GM18519 (cell line): Measurements from ENCODE around the gene TMEM135.

Source experiments
- ATAC-seq: cut with Tn5 transposase; IDR thresholded peaks from one replicate; pipeline ENCODE4 v1.9.1; 2021; ENCODE audit warnings: mild to moderate bottlenecking, moderate library complexity; ENCODE audit not compliant: unreplicated experiment, low FRiP score

TMEM135 gene

GRCh38 chr11:87330187-87330601, 292.5 kb downstream of the TMEM135 start:
- no peak for ATAC-seq

- ATAC-seq: no peak
Measured at GRCh38 chr11:87331273-87331672, 293.5 kb downstream of the TMEM135 start.

GRCh38 chr11:87338046-87338639, 300.4 kb downstream of the TMEM135 start:
- no peak for ATAC-seq

DNA sequence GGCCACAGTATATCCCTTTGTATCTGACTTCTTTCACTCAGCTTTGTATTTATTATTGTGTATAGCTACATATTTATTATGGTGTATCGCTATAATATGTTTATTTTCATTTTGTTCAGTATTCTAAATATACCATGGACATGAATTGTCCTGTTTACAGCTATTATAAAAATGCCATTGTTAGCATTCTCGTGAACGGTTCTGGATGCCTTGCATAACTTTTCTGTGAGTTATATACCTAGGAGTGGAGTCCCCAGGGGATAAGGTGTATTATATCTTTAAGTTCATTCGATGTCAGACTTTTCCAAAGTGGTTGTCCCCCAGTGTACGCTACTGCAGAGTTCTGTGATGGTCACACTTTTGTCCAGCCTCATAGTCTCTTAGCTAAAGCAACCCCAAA, 301.7 kb downstream of the TMEM135 start:
- no peak for ATAC-seq

GRCh38 chr11:87347441-87347840, 309.7 kb downstream of the TMEM135 start:
- ATAC-seq: no peak

DNA sequence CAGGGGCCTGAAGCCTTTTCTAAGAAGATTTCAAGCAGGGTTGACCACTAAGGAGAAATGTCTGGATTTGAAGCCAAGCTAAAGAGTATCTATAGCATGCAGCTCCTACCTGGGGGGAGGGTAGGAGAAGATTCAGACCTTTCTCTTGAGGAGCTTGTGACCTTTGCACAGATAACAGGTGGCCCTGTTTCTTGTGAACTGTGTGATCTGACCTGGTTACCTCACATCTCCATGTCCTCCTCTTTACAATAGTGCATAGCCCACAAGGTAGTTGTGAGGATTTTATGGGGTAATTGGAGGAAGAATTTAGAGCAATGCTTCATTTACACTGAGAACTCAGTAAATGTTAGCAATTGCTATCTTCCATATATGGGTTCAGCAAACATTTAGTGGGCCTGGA, 310.1 kb downstream of the TMEM135 start:
- ATAC-seq: no peak

DNA sequence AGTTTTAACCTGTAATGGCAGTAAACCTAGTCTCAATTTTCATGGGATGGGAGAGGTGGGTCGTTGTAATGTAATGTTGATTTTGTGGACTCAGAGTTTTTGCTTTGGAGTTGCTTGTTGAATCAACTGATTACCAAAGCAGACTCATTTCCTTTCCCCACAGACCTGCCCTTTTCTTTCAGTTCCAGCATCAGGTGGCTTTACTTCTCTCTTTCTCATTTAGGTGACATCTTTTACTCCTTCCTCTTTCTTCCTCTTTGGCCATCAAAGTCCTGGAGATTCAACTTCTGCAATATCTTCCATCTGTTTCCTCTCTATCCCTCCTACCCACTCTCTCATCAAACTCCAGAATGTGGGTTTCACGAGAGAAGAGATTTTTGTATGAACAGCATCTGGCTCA, 313.9 kb downstream of the TMEM135 start:
- ATAC-seq: no peak

GRCh38 chr11:87352759-87353707, 315.3 kb downstream of the TMEM135 start:
- peak; percentile 96 for ATAC-seq

DNA sequence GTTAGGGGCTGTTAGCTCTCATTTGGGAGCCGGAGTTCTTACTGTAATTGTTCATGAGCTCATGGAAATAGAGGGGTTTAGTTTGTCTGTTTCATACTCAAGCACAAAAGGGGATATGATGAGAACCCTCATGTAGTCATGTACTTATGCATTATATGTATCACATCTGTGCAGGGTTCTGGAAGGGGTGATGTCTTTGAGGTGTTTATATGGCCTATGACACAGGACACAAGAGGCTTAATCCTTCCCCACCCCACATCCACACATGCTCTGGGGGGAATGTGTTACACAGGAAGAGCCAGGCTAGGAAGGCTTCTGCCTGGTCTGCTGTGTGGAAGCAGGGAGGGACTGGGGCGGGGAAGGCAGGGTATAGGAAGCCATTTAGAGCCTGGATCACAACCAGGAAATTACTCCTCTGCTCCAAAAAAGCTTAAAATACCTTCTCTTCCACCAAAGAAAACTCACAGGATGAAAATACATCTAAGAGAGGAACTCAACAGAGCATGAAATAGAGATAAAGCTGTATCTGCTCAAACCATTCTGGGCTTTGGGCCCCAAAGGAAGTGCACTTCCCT, 316.1 kb downstream of the TMEM135 start:
- no peak for ATAC-seq

DNA sequence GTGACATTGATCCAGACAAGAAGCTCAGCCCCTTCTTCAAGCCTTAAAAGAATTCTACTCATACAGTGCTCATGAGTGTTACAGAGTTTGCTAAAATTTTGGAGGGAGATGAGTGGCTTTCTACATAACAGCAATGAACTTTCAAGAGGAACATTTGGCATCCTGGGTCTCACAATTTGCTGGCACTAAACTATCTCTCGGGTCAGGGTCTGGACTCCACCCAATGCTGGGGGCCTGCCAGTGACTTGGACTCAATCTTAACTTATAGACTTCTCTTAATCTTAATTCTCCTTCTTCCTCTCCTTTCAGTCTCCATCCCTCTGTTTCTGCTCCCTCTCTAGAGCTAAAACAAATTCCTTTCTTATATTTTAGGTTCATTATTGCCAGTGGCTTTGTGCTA, 317.9 kb downstream of the TMEM135 start:
- no peak for ATAC-seq

GRCh38 chr11:87356428-87356827, 318.7 kb downstream of the TMEM135 start:
- ATAC-seq: no peak

- no peak for ATAC-seq
Measured at GRCh38 chr11:87358461-87358860, 320.7 kb downstream of the TMEM135 start.

DNA sequence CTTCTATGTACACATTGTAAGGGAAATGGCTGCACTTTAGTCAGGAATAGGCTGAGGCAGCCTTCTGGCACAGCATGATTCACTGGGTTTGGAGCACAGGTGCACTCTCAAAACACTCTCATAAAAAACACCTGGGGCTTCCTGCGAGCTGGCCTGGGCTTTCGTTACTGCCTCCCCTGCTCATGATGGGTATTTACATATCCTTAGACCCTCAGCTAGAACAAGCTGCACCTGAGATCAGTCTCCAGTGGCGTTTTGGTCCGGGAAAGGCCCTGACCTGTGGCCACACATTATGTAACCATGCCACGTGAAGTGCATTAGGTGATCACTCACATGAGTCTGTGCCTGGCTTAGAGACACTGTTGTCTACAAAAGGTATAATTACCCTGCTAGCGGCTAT, 321.7 kb downstream of the TMEM135 start:
- no peak for ATAC-seq

DNA sequence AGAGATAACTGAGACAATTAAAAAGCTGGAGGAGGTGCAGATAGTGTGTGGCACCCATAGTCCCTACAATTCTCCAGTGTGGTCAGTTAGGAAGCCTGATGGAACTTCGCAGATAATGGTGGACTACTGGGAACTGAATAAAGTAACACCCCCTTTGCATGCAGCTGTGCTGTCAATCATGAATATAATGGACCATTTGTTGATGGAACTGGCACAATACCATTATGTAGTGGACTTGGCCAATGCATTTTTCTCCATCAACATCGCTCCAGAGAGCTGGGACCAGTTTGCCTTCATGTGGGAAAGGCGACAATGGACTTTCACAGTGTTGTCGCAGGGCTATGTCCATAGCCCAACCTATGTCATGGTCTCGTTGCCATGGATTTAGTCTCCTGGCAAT, 324.2 kb downstream of the TMEM135 start:
- no peak for ATAC-seq

DNA sequence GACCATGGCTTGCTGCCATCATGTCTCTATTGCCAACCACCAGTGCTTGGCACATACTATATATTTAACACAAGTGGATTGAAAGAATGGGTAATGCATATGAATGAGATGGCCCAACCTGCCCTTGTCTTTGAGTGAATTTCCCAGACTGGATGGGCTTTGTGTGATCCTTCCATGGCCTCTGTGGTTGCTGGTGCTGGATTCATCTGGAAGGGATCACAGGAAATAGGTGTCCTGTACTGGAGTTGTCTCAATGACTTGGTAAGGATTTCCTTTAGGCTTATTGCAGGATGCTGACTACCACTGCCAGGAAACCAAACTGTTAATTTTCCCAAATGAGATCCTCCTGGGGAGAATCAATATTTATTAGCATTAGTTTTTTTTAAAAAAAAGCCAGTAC, 328.6 kb downstream of the TMEM135 start:
- ATAC-seq: no peak

DNA sequence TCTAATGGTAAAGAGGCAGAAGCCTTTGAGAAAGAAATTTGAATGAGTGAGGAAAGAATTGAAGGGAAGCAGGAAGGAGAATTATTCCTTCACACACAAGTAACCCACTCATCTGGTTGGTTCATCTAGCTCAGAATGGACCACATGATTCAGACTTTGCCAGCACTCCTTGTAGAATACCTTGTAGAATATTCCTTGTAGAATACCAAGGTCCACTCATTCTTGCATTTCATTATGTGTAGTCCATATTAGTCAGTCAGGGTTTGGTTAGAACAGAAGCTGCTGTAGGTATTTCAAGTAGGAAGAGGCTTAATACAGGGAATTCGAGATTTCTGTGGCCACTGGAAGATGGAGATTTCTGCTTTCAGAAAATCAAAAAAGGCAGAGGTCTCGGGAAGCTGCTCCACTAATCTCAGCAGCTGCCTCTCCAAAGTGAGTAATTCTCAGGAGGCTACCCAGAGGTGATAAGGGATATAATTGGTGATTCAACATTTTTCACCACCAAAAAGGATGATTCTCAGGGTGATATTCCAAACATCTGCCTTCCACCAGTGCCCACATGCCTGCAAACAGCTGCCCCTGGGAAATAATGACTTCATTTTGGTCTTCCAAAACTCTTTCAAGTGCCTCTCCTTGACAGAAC, 329.1 kb downstream of the TMEM135 start:
- ATAC-seq: no peak

DNA sequence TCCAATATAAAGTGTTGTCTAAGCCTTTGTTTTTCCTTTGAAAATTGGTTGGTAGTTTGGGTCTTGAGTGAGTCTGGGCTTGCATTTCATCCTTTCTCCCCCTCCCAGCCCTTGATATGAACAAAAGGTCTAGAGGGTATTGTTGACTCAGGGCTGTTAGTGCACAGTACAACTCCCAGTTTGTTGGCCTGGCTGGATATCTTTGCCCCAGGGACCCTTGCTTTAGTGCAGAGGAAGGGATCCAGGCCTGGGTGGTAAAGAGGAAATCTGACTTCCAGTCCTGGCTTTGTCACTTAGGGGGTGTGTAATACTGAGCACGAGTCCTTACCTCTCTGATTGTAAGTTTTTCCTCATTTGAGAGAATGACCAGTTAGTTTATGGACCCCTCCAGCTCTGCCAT, 330.4 kb downstream of the TMEM135 start:
- ATAC-seq: no peak

- ATAC-seq: no peak
Measured at GRCh38 chr11:87368858-87369480, 331.2 kb downstream of the TMEM135 start.

GRCh38 chr11:87369888-87370287, 332.2 kb downstream of the TMEM135 start:
- no peak for ATAC-seq

GRCh38 chr11:87372065-87372464, 334.3 kb downstream of the TMEM135 start:
- no peak for ATAC-seq
